ENCODE data around the gene SLC6A19. TPM values are rescaled to one million over a fixed set of nuclear protein-coding genes. Genes with fewer than 3 reads are reported as not detected.

The SLC6A19 gene
- total and polyA plus RNA-seq, 2 of the 13 experiments (the other 11 are each of a cell fraction or from before 2014, with no cell fraction given), result 0.02 TPM; not detected in 1

- TF ChIP-seq, protein P1, sequence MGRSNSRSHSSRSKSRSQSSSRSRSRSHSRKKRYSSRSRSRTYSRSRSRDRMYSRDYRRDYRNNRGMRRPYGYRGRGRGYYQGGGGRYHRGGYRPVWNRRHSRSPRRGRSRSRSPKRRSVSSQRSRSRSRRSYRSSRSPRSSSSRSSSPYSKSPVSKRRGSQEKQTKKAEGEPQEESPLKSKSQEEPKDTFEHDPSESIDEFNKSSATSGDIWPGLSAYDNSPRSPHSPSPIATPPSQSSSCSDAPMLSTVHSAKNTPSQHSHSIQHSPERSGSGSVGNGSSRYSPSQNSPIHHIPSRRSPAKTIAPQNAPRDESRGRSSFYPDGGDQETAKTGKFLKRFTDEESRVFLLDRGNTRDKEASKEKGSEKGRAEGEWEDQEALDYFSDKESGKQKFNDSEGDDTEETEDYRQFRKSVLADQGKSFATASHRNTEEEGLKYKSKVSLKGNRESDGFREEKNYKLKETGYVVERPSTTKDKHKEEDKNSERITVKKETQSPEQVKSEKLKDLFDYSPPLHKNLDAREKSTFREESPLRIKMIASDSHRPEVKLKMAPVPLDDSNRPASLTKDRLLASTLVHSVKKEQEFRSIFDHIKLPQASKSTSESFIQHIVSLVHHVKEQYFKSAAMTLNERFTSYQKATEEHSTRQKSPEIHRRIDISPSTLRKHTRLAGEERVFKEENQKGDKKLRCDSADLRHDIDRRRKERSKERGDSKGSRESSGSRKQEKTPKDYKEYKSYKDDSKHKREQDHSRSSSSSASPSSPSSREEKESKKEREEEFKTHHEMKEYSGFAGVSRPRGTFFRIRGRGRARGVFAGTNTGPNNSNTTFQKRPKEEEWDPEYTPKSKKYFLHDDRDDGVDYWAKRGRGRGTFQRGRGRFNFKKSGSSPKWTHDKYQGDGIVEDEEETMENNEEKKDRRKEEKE (IDR thresholded peaks at IDR 0.05), result no peak
- no peak for TF ChIP-seq IRF2 (CRISPR knock-in tag; IDR thresholded peaks at IDR 0.05)
- no peak for TF ChIP-seq REL (CRISPR knock-in tag; conservative IDR thresholded peaks at IDR 0.05)
- TF ChIP-seq YY1 (IDR thresholded peaks at IDR 0.05; ENCODE audit: insufficient read depth, insufficient replicate concordance, low read depth, low read length), result no peak
- TF ChIP-seq TEAD2 (CRISPR knock-in tag; IDR thresholded peaks at IDR 0.05), result no peak
- TF ChIP-seq ELF1 (CRISPR knock-in tag; IDR thresholded peaks at IDR 0.05), result no peak
- TF ChIP-seq, protein P2, sequence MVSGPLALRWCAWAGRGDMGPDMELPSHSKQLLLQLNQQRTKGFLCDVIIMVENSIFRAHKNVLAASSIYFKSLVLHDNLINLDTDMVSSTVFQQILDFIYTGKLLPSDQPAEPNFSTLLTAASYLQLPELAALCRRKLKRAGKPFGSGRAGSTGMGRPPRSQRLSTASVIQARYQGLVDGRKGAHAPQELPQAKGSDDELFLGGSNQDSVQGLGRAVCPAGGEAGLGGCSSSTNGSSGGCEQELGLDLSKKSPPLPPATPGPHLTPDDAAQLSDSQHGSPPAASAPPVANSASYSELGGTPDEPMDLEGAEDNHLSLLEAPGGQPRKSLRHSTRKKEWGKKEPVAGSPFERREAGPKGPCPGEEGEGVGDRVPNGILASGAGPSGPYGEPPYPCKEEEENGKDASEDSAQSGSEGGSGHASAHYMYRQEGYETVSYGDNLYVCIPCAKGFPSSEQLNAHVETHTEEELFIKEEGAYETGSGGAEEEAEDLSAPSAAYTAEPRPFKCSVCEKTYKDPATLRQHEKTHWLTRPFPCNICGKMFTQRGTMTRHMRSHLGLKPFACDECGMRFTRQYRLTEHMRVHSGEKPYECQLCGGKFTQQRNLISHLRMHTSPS (CRISPR knock-in tag; IDR thresholded peaks at IDR 0.05; ENCODE audit: low read depth), result no peak
- TF ChIP-seq HNF4G (IDR thresholded peaks at IDR 0.05; ENCODE audit: borderline replicate concordance, low read depth, low read length), result no peak
- TF ChIP-seq HNF4G (CRISPR knock-in tag; IDR thresholded peaks at IDR 0.05; ENCODE audit: borderline replicate concordance, low read depth), result no peak
These were observed 60.2 kb downstream of the SLC6A19 start (continued) for GRCh38 chr5:1261643-1262042.

DNA sequence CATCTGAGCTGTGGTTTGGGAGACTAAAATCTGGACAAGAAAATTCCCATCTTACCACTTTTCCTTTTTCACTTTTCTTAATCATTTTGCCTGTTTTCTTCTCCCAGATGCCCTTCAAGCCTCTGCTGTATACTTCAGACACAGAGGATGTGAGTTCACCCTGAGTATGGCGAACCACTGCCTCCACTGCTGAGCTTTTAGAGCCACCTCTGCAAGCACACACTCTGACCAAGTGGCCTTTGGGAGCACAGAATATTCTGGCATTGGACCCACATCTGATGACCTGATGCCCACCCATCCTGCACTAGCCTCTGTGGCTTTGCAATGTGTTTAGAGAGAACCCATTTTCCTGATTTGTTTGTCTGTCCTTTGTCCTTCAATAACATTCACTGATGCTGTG is 61.0 kb downstream of the SLC6A19 start:
- Histone ChIP-seq H3K27me3 (ENCODE audit: control insufficient read depth in 1 of 2, insufficient read depth in 2 of 2, low read length in 2 of 2) (peaks cover 1 to 11% of the 10 kb centered on the region in 2 experiments; a peak in 1 of 5 replicates), H3K9ac (ENCODE audit: insufficient read depth, low read depth, low read length) (no peak overlapping the region), H3K4me2 (ENCODE audit: low read depth, low read length) (no peak overlapping the region), H3K4me3 (replicated peaks in 1 of 3; ENCODE audit: insufficient read depth in 1 of 3, low read depth in 2 of 3, low read length in 3 of 3) (no peak overlapping the region), H3K9me3 (ENCODE audit: low read length) (no peaks in the 10 kb centered on the region), H3K27ac (ENCODE audit: extremely low read length, insufficient read depth, low read length) (no peak overlapping the region), H4K20me1 (ENCODE audit: insufficient read depth, low read length) (no peaks in the 10 kb centered on the region), H3K79me2 (ENCODE audit: insufficient read depth, low read length) (no peaks in the 10 kb centered on the region), H3K4me1 (ENCODE audit: insufficient read depth, low read length) (no peaks in the 10 kb centered on the region), H3K36me3 (replicated peaks in 1 of 2; ENCODE audit: control insufficient read depth in 1 of 2, insufficient read depth in 2 of 2, low read length in 2 of 2) (no peaks in the 10 kb centered on the region; a peak in 1 of 5 replicates), H2AFZ (ENCODE audit: low read length) (no peak overlapping the region)
- 48% methylated on average over 1 of the region's 1 CpG for WGBS (ENCODE audit: low lambda C conversion rate)
- CTCF ChIA-PET (ENCODE audit: low intra/inter-chr PET ratio, low total read pairs), result no interaction called here
- in situ Hi-C loops (cut with HindIII; ENCODE audit: extremely low pct_ligation_motif_present, low pct_unique_long_range_greater_than_20kb) (no loop called here), intact Hi-C loops (cut with micrococcal nuclease; ENCODE audit: unreplicated experiment) (no loop called here)
- FAIRE-seq (no peak), ATAC-seq (no peak), DNase-seq (ENCODE audit: low spot score) (no peak)
- POLR2A ChIA-PET, result no interaction called here
- no TSS peak for BruUV-seq (replicated peaks)
- TF ChIP-seq ZNF777 (CRISPR knock-in tag; IDR thresholded peaks at IDR 0.05), result no peak
- no peak for TF ChIP-seq ARID2 (CRISPR knock-in tag; IDR thresholded peaks at IDR 0.05; ENCODE audit: borderline replicate concordance)
- no peak for TF ChIP-seq ZBTB3 (CRISPR knock-in tag; IDR thresholded peaks at IDR 0.05; ENCODE audit: borderline replicate concordance, low read depth)
- TF ChIP-seq ZNF781 (CRISPR knock-in tag; IDR thresholded peaks at IDR 0.05; ENCODE audit: borderline replicate concordance, not compliant biosample characterization), result no peak
- TF ChIP-seq ZNF788 (CRISPR knock-in tag; IDR thresholded peaks at IDR 0.05; ENCODE audit: borderline replicate concordance), result no peak
- TF ChIP-seq, protein P3, sequence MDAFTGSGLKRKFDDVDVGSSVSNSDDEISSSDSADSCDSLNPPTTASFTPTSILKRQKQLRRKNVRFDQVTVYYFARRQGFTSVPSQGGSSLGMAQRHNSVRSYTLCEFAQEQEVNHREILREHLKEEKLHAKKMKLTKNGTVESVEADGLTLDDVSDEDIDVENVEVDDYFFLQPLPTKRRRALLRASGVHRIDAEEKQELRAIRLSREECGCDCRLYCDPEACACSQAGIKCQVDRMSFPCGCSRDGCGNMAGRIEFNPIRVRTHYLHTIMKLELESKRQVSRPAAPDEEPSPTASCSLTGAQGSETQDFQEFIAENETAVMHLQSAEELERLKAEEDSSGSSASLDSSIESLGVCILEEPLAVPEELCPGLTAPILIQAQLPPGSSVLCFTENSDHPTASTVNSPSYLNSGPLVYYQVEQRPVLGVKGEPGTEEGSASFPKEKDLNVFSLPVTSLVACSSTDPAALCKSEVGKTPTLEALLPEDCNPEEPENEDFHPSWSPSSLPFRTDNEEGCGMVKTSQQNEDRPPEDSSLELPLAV (CRISPR knock-in tag; conservative IDR thresholded peaks at IDR 0.05; ENCODE audit: low read depth), result no peak

Data from HepG2 (cell line).